CD14-positive monocyte (primary cell): Measurements from ENCODE around the gene DPP10. TPM values are rescaled to one million over a fixed set of nuclear protein-coding genes. Genes with fewer than 3 reads are reported as not detected.

ENCODE experiments used
- DNase-seq, 3 donors: peaks; one replicate each; pipeline ENCODE4 v3.0.0-alpha.2; 2011 to 2022
- H2AFZ ChIP-seq: 2 replicates; pipeline ENCODE4 v1.6.0; 2012; ENCODE audit warnings: mild to moderate bottlenecking, low read depth, low read length, inconsistent platforms; ENCODE audit not compliant: insufficient read depth, poor library complexity, severe bottlenecking
- H3K27ac ChIP-seq, 2 donors: 1 replicate in 1 of 2; 2 replicates in 1 of 2; pipeline ENCODE4 v1.5.1; 2012 to 2013; ENCODE audit warnings: low read length in 2 of 2, control low read depth in 1 of 2, inconsistent platforms in 1 of 2, low read depth in 1 of 2, mild to moderate bottlenecking in 1 of 2
- H3K27me3 ChIP-seq, 2 donors: one replicate each; pipeline versions ENCODE4 v1.6.0 to v1.6.1; 2011 to 2013; ENCODE audit warnings: low read length in 2 of 2; ENCODE audit not compliant: control insufficient read depth in 2 of 2, insufficient read depth in 2 of 2
- H3K36me3 ChIP-seq, 2 donors: replicated peaks in 1 of 2; 1 replicate in 1 of 2; 2 replicates in 1 of 2; pipeline versions ENCODE4 v1.5.1 to v1.6.1; 2012 to 2013; ENCODE audit warnings: low read length in 2 of 2, control low read depth in 1 of 2, inconsistent platforms in 1 of 2, mild to moderate bottlenecking in 1 of 2; ENCODE audit not compliant: insufficient read depth in 2 of 2, control insufficient read depth in 1 of 2
- H3K4me1 ChIP-seq, 2 donors: 1 replicate in 1 of 2; 2 replicates in 1 of 2; pipeline versions ENCODE4 v1.5.1 to v1.6.1; 2012 to 2013; ENCODE audit warnings: low read length in 2 of 2, control low read depth in 1 of 2, inconsistent platforms in 1 of 2, mild to moderate bottlenecking in 1 of 2, moderate library complexity in 1 of 2; ENCODE audit not compliant: insufficient read depth in 2 of 2, control insufficient read depth in 1 of 2
- H3K4me2 ChIP-seq: replicated peaks from 2 replicates; pipeline ENCODE3; 2012; ENCODE audit warnings: low read length, moderate library complexity, mild to moderate bottlenecking; ENCODE audit not compliant: poor library complexity, severe bottlenecking; ENCODE audit errors: extremely low read depth
- H3K4me3 ChIP-seq, 3 experiments: fragments of 200-600 bp in 1 of 3; sonication (generic) in 1 of 3; replicated peaks in 1 of 3; 1 replicate in 2 of 3; 2 replicates in 1 of 3; pipeline ENCODE4 v1.5.1; 2011 to 2013; ENCODE audit warnings: low read length in 3 of 3, mild to moderate bottlenecking in 3 of 3, control low read depth in 2 of 3, low read depth in 2 of 3, inconsistent platforms in 1 of 3, moderate library complexity in 1 of 3
- H3K79me2 ChIP-seq: 2 replicates; pipeline ENCODE4 v1.6.0; 2012; ENCODE audit warnings: mild to moderate bottlenecking, control low read depth, inconsistent platforms, low read length, moderate library complexity; ENCODE audit not compliant: insufficient read depth
- H3K9ac ChIP-seq: 2 replicates; pipeline ENCODE4 v1.6.0; 2017; ENCODE audit warnings: low read length, mild to moderate bottlenecking; ENCODE audit not compliant: insufficient read depth, poor library complexity, severe bottlenecking
- H3K9me3 ChIP-seq, 2 donors: replicated peaks in 1 of 2; 1 replicate in 1 of 2; 2 replicates in 1 of 2; pipeline versions ENCODE4 v1.5.1 to v1.6.1; 2012 to 2013; ENCODE audit warnings: low read length in 2 of 2, control low read depth in 1 of 2; ENCODE audit not compliant: control insufficient read depth in 1 of 2, insufficient read depth in 1 of 2
- H4K20me1 ChIP-seq: 2 replicates; pipeline ENCODE4 v1.6.0; 2012; ENCODE audit warnings: mild to moderate bottlenecking, low read length, control low read depth, moderate library complexity; ENCODE audit not compliant: insufficient read depth
- H3K27ac Mint-ChIP-seq, 7 donors: one replicate each; pipeline ENCODE4 v1.8.0; 2020; ENCODE audit warnings: mild to moderate bottlenecking in 7 of 7, mixed read lengths in 7 of 7, moderate library complexity in 6 of 7, inconsistent platforms in 2 of 7
- H3K27me3 Mint-ChIP-seq, 3 donors: one replicate each; pipeline ENCODE4 v1.8.0; 2021 to 2022; ENCODE audit warnings: low read depth in 3 of 3, mild to moderate bottlenecking in 3 of 3, mixed read lengths in 3 of 3, moderate library complexity in 3 of 3, inconsistent platforms in 1 of 3
- H3K36me3 Mint-ChIP-seq, 2 donors: one replicate each; pipeline ENCODE4 v1.8.0; 2020; ENCODE audit warnings: mixed read lengths in 2 of 2, inconsistent platforms in 1 of 2, mild to moderate bottlenecking in 1 of 2
- H3K4me1 Mint-ChIP-seq: one replicate; pipeline ENCODE4 v1.8.0; 2020; ENCODE audit warnings: mild to moderate bottlenecking, mixed read lengths
- H3K4me3 Mint-ChIP-seq, 2 donors: one replicate each; pipeline ENCODE4 v1.8.0; 2020; ENCODE audit warnings: mild to moderate bottlenecking in 2 of 2, mixed read lengths in 2 of 2, moderate library complexity in 1 of 2
- H3K9me3 Mint-ChIP-seq, 7 donors: one replicate each; pipeline ENCODE4 v1.8.0; 2020 to 2022; ENCODE audit warnings: mixed read lengths in 7 of 7, mild to moderate bottlenecking in 6 of 7, moderate library complexity in 6 of 7, inconsistent platforms in 2 of 7
- WGBS: methylation state at CpG from one replicate; pipeline ENCODE4 v1.1.5; 2013; ENCODE audit warnings: missing lambda C conversion rate; ENCODE audit not compliant: insufficient coverage; 5-methylcytosine and 5-hydroxymethylcytosine counted together
- intact Hi-C, 2 donors: fragments of 100-400 bp; cut with micrococcal nuclease; formaldehyde crosslinking; loops; one replicate each; pipeline versions ENCODE4 v1.15.0 to v1.15.1; 2023
- polyA plus RNA-seq, 3 donors: library from polyadenylated mRNA; depleted of rRNA in 1 of 3; unstranded in 2 of 3; stranded (reverse) in 1 of 3; fragments of 300-500 nt in 2 of 3; fragments of >200 nt in 1 of 3; fragmentation: Illumina TruSeq in 2 of 3; gene quantifications; 1 replicate in 2 of 3; 2 replicates in 1 of 3; pipeline ENCODE4 v1.2.3, GENCODE V29; 2012 to 2021
- TF ChIP-seq, protein P1 (sequence below): fragments of 200-600 bp; IDR thresholded peaks from one replicate; pipeline ENCODE4 v1.8.0; 2022; ENCODE audit warnings: antibody characterized with exemption, mild to moderate bottlenecking

The DPP10 gene
- polyA plus RNA-seq, 3 donors = not detected

DNA sequence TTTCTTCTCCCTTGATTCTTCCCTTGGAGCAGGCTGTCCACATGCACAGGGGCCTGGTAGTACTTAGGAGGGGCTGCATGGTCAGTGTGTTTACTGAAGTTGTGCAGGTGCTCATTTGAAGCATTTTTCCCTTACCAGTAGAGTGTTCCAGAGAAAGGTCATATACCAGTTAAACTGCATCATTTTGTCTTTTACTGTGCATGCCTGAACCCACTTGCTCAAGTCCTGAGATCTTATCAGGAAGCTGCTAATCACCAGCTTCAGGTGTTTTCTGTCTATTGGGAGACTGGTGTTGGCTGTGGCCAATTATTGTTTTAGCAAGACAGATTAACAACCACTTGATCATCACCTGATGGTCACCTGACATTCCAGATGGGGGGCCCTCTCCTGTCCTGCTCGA lies 676.6 kb downstream of the DPP10 start:
- no CpG with 5 or more reads among the region's 1 CpG for whole genome bisulfite sequencing
- H3K4me3 ChIP-seq = no peak overlapping the region

DNA sequence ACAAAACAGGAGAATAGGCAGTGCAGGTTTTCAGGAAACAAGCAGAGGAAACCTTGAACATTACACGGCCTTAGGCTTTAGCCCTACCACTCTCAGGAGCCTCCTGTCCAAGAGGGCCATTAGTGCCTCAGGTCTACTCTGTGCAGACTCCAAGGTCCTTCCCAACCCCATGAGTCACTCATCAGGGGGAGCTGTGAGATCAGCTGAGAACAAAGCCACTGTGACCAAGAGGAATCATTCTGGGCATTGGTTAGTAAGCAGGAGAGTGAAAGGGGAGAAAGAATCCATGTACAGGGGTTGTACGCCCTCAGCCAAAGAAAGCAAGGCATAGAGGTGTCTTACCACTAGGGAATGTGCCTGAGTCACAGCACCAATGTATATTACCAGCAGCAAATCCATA lies 680.3 kb downstream of the DPP10 start:
- Histone ChIP-seq H3K4me3 (no peak overlapping the region), H3K4me1 (no peaks in the 10 kb centered on the region), H3K9ac (no peak overlapping the region), H3K9me3 (peaks cover 0 to 6% of the 10 kb centered on the region in 2 donors), H4K20me1 (no peaks in the 10 kb centered on the region), H2AFZ (no peak overlapping the region), H3K27me3 (no peaks in the 10 kb centered on the region), H3K79me2 (no peaks in the 10 kb centered on the region), H3K27ac (no peak overlapping the region), H3K36me3 (no peaks in the 10 kb centered on the region), H3K4me2 (no peak overlapping the region)
- WGBS = 100% methylated on average over 1 of the region's 2 CpGs
- Mint-ChIP-seq H3K9me3 (peaks cover 0 to 7% (median 5%) of the 10 kb centered on the region in 7 donors), H3K27me3 (peaks cover 0 to 2% (median 0%) of the 10 kb centered on the region in 3 donors), H3K4me3 (no peak overlapping the region), H3K4me1 (no peaks in the 10 kb centered on the region), H3K27ac (peak overlapping the region in 1 of 7 donors; percentile 21), H3K36me3 (no peaks in the 10 kb centered on the region)
- TF ChIP-seq, protein P1, sequence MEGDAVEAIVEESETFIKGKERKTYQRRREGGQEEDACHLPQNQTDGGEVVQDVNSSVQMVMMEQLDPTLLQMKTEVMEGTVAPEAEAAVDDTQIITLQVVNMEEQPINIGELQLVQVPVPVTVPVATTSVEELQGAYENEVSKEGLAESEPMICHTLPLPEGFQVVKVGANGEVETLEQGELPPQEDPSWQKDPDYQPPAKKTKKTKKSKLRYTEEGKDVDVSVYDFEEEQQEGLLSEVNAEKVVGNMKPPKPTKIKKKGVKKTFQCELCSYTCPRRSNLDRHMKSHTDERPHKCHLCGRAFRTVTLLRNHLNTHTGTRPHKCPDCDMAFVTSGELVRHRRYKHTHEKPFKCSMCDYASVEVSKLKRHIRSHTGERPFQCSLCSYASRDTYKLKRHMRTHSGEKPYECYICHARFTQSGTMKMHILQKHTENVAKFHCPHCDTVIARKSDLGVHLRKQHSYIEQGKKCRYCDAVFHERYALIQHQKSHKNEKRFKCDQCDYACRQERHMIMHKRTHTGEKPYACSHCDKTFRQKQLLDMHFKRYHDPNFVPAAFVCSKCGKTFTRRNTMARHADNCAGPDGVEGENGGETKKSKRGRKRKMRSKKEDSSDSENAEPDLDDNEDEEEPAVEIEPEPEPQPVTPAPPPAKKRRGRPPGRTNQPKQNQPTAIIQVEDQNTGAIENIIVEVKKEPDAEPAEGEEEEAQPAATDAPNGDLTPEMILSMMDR = no peak
- intact Hi-C loops = no loop called here
- DNase-seq = no peak

More for the DNA sequence above, 676.6 kb downstream of the DPP10 start:
- Mint-ChIP-seq H3K4me3 (no peak overlapping the region), H3K36me3 (no peaks in the 10 kb centered on the region), H3K4me1 (no peaks in the 10 kb centered on the region), H3K27me3 (no peaks in the 10 kb centered on the region), H3K27ac (no peak overlapping the region), H3K9me3 (peaks cover 0 to 7% (median 3%) of the 10 kb centered on the region in 7 donors)
- Histone ChIP-seq H3K9ac (no peak overlapping the region), H3K79me2 (no peaks in the 10 kb centered on the region), H3K9me3 (peaks cover 0 to 6% of the 10 kb centered on the region in 2 donors), H3K4me2 (no peak overlapping the region), H3K27me3 (no peaks in the 10 kb centered on the region), H3K36me3 (no peaks in the 10 kb centered on the region), H2AFZ (no peak overlapping the region), H3K27ac (no peak overlapping the region), H3K4me1 (no peaks in the 10 kb centered on the region), H4K20me1 (no peaks in the 10 kb centered on the region)
- DNase-seq = no peak
- TF ChIP-seq, protein P1 = no peak
- intact Hi-C loops = no loop called here
